Measurements from ENCODE around the gene TJP3. TPM values are rescaled to one million over a fixed set of nuclear protein-coding genes. Genes with fewer than 3 reads are reported as not detected.

Gene TJP3
- total and polyA plus RNA-seq, 2 experiments from 2014 or later = 18.2 to 23.9 TPM

- peak; percentile 7; the same call in 2 of the 3 replicates for ATAC-seq
- H3K27ac Mint-ChIP-seq = no peak within 1 kb of the TSS
- no peaks in the 10 kb centered on the region for H3K27me3 ChIP-seq (ENCODE audit: insufficient read depth)
Observed at GRCh38 chr19:3771906-3772455, 63.8 kb downstream of the TJP3 start, which contains the start of gene RAX2. TSS of gene RAX2 (minus strand) at chr19:3772228. CDS start at chr19:3771742, 486 bp downstream.

GRCh38 chr19:3773814-3774515 is 65.8 kb downstream of the TJP3 start:
- Mint-ChIP-seq H3K27me3 (ENCODE audit: insufficient read depth, low read depth, poor library complexity) (peaks cover 6% of the 10 kb centered on the region), H3K27ac (no peak overlapping the region), H3K36me3 (ENCODE audit: low read depth) (peaks cover under 1% of the 10 kb centered on the region; the same call in 2 of the 3 replicates), H3K4me1 (peaks cover 8% of the 10 kb centered on the region), H3K4me3 (no peak overlapping the region; the same call in 2 of the 3 replicates), H3K9me3 (no peaks in the 10 kb centered on the region; the same call in 1 of the 3 replicates)
- DNase-seq (ENCODE audit: low spot score) = no peak
- H2AFZ ChIP-seq = no peak overlapping the region
- H3F3A ChIP-seq (replicated peaks; ENCODE audit: low read depth) = 0 out of 2 replicates have a peak, but pooled peaks cover 3% of the 10 kb centered on the region
- no peaks in the 10 kb centered on the region for H3K36me3 ChIP-seq (ENCODE audit: insufficient read depth)
- no peaks in the 10 kb centered on the region for H3K4me1 ChIP-seq (ENCODE audit: insufficient read depth)
- H4K20me1 ChIP-seq (replicated peaks; ENCODE audit: insufficient read depth) = no peaks in the 10 kb centered on the region
- H3K27ac ChIP-seq (ENCODE audit: low read depth) = no peak overlapping the region
- H3K4me3 ChIP-seq = no peak overlapping the region
- H3K9me2 ChIP-seq (ENCODE audit: insufficient read depth) = no peaks in the 10 kb centered on the region
- no peak for ATAC-seq
- H3K4me2 ChIP-seq = no peak overlapping the region
- H3K27me3 ChIP-seq (ENCODE audit: insufficient read depth) = no peaks in the 10 kb centered on the region
- H3K79me2 ChIP-seq (replicated peaks; ENCODE audit: insufficient read depth) = no peaks in the 10 kb centered on the region
- TF ChIP-seq JUNB (IDR thresholded peaks at IDR 0.05; ENCODE audit: unreplicated experiment) = no peak
- no peak for TF ChIP-seq ZNF462 (CRISPR knock-in tag; IDR thresholded peaks at IDR 0.05)
- TF ChIP-seq REST (IDR thresholded peaks at IDR 0.05; ENCODE audit: unreplicated experiment) = no peak
- TF ChIP-seq EZH2phosphoT487 (IDR thresholded peaks at IDR 0.05; ENCODE audit: unreplicated experiment) = no peak
- no peak for TF ChIP-seq EZH2 (IDR thresholded peaks at IDR 0.05; ENCODE audit: low read depth, unreplicated experiment)
- no peak for TF ChIP-seq ZNF114 (CRISPR knock-in tag; IDR thresholded peaks at IDR 0.05)
- no peak for TF ChIP-seq POLR2AphosphoS5 (IDR thresholded peaks at IDR 0.05; ENCODE audit: low read depth)
- no peak for TF ChIP-seq CREB1 (CRISPR knock-in tag; IDR thresholded peaks at IDR 0.05; ENCODE audit: low read depth)

More at GRCh38 chr19:3771906-3772455, 63.8 kb downstream of the TJP3 start, which contains the start of gene RAX2:
- Histone ChIP-seq H3K4me2 (no peak within 1 kb of the TSS), H3K79me2 (replicated peaks; ENCODE audit: insufficient read depth) (no peaks in the 10 kb centered on the region), H3K27ac (ENCODE audit: low read depth) (no peak within 1 kb of the TSS), H3F3A (replicated peaks; ENCODE audit: low read depth) (0 out of 2 replicates have a peak, but pooled peaks cover 4% of the 10 kb centered on the region), H4K20me1 (replicated peaks; ENCODE audit: insufficient read depth) (no peaks in the 10 kb centered on the region; the same call in 1 of the 2 replicates), H2AFZ (no peak within 1 kb of the TSS), H3K9me2 (ENCODE audit: insufficient read depth) (no peaks in the 10 kb centered on the region), H3K4me3 (no peak within 1 kb of the TSS), H3K36me3 (ENCODE audit: insufficient read depth) (no peaks in the 10 kb centered on the region), H3K4me1 (ENCODE audit: insufficient read depth) (no peaks in the 10 kb centered on the region)
- TF ChIP-seq ZNF114 (CRISPR knock-in tag; IDR thresholded peaks at IDR 0.05) = no peak
- TF ChIP-seq NANOG (IDR thresholded peaks at IDR 0.05; ENCODE audit: borderline replicate concordance) = no peak
- DNase-seq (ENCODE audit: low spot score) = no peak
- peaks cover 4% of the 10 kb centered on the region; the same call in 2 of the 3 replicates for H3K36me3 Mint-ChIP-seq (ENCODE audit: low read depth)
- no peak within 1 kb of the TSS; the same call in 2 of the 3 replicates for H3K4me3 Mint-ChIP-seq
- H3K4me1 Mint-ChIP-seq = peaks cover 8% of the 10 kb centered on the region
- no peaks in the 10 kb centered on the region; the same call in 1 of the 3 replicates for H3K9me3 Mint-ChIP-seq
- peaks cover 7% of the 10 kb centered on the region for H3K27me3 Mint-ChIP-seq (ENCODE audit: insufficient read depth, low read depth, poor library complexity)

All from GM23338 (cell line).